ENCODE measurements around the gene SVIL.

- no peak for TF ChIP-seq CTCF (conservative IDR thresholded peaks at IDR 0.05)
- no peak for TF ChIP-seq ZFX (IDR thresholded peaks at IDR 0.05)
Measured at GRCh38 chr10:29608476-29609301, 26.1 kb downstream of the SVIL start.

All from C4-2B (cell line).